Suprapubic skin (tissue), 4 donors: ENCODE measurements around the gene FRAT2.

ENCODE experiments used
- CTCF ChIP-seq, 2 donors: fragments of 200-600 bp in 1 of 2; fragments of 450-650 bp in 1 of 2; sonication (generic) in 1 of 2; IDR thresholded peaks; one replicate each; pipeline ENCODE4 v1.5.1; 2016 to 2019; ENCODE audit warnings: antibody characterized with exemption in 2 of 2, mild to moderate bottlenecking in 1 of 2, moderate library complexity in 1 of 2
- POLR2A ChIP-seq, 2 donors: fragments of 450-650 bp; IDR thresholded peaks; one replicate each; pipeline ENCODE4 v1.6.1; 2017; ENCODE audit warnings: antibody characterized with exemption in 2 of 2, mild to moderate bottlenecking in 2 of 2, moderate library complexity in 2 of 2
- POLR2AphosphoS5 ChIP-seq, 3 donors: sonication (generic); formaldehyde crosslinking; IDR thresholded peaks; one replicate each; pipeline ENCODE4 v1.6.1; 2017; ENCODE audit warnings: antibody characterized with exemption in 3 of 3

- no peak for TF ChIP-seq CTCF (IDR thresholded peaks at IDR 0.05)
- no peak for TF ChIP-seq POLR2A (IDR thresholded peaks at IDR 0.05)
- no peak for TF ChIP-seq POLR2AphosphoS5 (IDR thresholded peaks at IDR 0.05)
These were observed 12.7 kb downstream of the FRAT2 start for GRCh38 chr10:97321804-97322190.
